SK-N-MC (cell line): ENCODE data around the gene TWNK.

ENCODE experiments used
- EZH2 ChIP-seq: fragments of 200-600 bp; sonication (generic); IDR thresholded peaks from one replicate; pipeline ENCODE4 v1.6.1; 2017; ENCODE audit warnings: antibody characterized with exemption
- FOXP2 ChIP-seq: optimal IDR thresholded peaks from 2 replicates; pipeline ENCODE3; 2011; ENCODE audit warnings: mild to moderate bottlenecking, moderate library complexity; ENCODE audit not compliant: insufficient read depth; ENCODE audit errors: extremely low read length, control extremely low read depth
- POLR2AphosphoS5 ChIP-seq: IDR thresholded peaks from 2 replicates; pipeline ENCODE4 v1.6.1; 2012; ENCODE audit warnings: mild to moderate bottlenecking, low read depth, low read length, borderline replicate concordance

- TF ChIP-seq POLR2AphosphoS5 = no peak; the same call in 1 of the 2 replicates
- TF ChIP-seq EZH2 = no peak
- TF ChIP-seq FOXP2 = no peak
Measured at GRCh38 chr10:101042667-101043362, 55.5 kb downstream of the TWNK start.
